ENCODE data around the gene CSPG4. TPM values are rescaled to one million over a fixed set of nuclear protein-coding genes. Genes with fewer than 3 reads are reported as not detected.

The CSPG4 gene
- total RNA-seq, 5 donors from 2014 or later (not counting 1 experiment from before 2014, with no cell fraction given), result 0.06 to 0.07 (median 0.06) TPM; not detected in 2

GRCh38 chr15:75659141-75659771 lies 53.4 kb downstream of the CSPG4 start:
- Histone ChIP-seq H3K27me3 (replicated peaks in 1 of 2; ENCODE audit: control insufficient read depth in 2 of 2, extremely low read depth in 1 of 2, insufficient read depth in 2 of 2, low read length in 1 of 2) (no peaks in the 10 kb centered on the region), H3K4me3 (ENCODE audit: control insufficient read depth in 1 of 2, extremely low read depth in 1 of 2, low read length in 1 of 2) (no peak overlapping the region), H3K27ac (ENCODE audit: low read length) (no peak overlapping the region), H3K9me3 (no peaks in the 10 kb centered on the region), H3K36me3 (ENCODE audit: control insufficient read depth in 2 of 2, extremely low read depth in 1 of 2, insufficient read depth in 1 of 2, low read length in 1 of 2) (no peaks in the 10 kb centered on the region), H3K4me1 (ENCODE audit: control insufficient read depth in 1 of 2, extremely low read depth in 1 of 2, insufficient read depth in 2 of 2, low read length in 2 of 2) (no peaks in the 10 kb centered on the region)
- Mint-ChIP-seq H3K4me1 (no peaks in the 10 kb centered on the region), H3K27ac (no peak overlapping the region), H3K27me3 (no peaks in the 10 kb centered on the region), H3K36me3 (no peaks in the 10 kb centered on the region), H3K4me3 (no peak overlapping the region), H3K9me3 (no peaks in the 10 kb centered on the region)
- POLR2A ChIA-PET, result no interaction called here
- DNase-seq (no peak), ATAC-seq (replicated peaks in 1 of 4) (no peak)
- CTCF ChIA-PET, result interaction anchor here in 1 of 2 donors (0.6 kb wide), 1 partner anchor 1731 kb away, joined by 10 read pairs; no protein-coding TSS in a partner anchor
- WGBS (ENCODE audit: insufficient coverage), result 88% methylated on average over 8 of the region's 9 CpGs

DNA sequence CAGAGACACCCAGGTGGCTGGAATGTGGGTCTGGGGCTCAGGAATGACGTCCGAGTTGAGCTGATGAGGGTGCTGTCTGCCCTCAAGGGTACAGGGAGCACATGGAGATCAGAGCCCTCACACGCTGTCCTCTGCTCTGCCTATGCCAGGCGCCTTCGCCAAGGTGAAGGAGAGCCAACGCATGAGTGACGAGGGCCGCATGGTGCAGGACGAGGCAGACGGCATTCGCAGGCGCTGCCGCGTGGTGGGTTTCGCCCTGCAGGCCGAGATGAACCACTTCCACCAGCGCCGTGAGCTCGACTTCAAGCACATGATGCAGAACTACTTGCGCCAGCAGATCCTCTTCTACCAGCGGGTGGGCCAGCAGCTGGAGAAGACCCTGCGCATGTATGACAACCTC lies 55.8 kb downstream of the CSPG4 start:
- H3K27ac ChIP-seq (ENCODE audit: low read length), result no peak overlapping the region
- Mint-ChIP-seq H3K36me3 (no peaks in the 10 kb centered on the region), H3K9me3 (no peaks in the 10 kb centered on the region), H3K4me1 (peaks cover 4 to 8% (median 6%) of the 10 kb centered on the region in 3 donors), H3K27ac (no peak overlapping the region), H3K27me3 (no peaks in the 10 kb centered on the region), H3K4me3 (no peak overlapping the region)
- DNase-seq, result no peak
- 99% methylated on average over 15 of the region's 22 CpGs for WGBS (ENCODE audit: insufficient coverage)
- no peaks in the 10 kb centered on the region for H3K9me3 ChIP-seq
- peaks cover 0 to 8% of the 10 kb centered on the region in 2 experiments for H3K4me1 ChIP-seq (ENCODE audit: control insufficient read depth in 1 of 2, extremely low read depth in 1 of 2, insufficient read depth in 2 of 2, low read length in 2 of 2)
- CTCF ChIA-PET, result no interaction called here
- ATAC-seq (replicated peaks in 1 of 4), result no peak
- H3K36me3 ChIP-seq (ENCODE audit: control insufficient read depth in 2 of 2, extremely low read depth in 1 of 2, insufficient read depth in 1 of 2, low read length in 1 of 2), result no peaks in the 10 kb centered on the region
- POLR2A ChIA-PET, result no interaction called here
- no peak overlapping the region for H3K4me3 ChIP-seq (ENCODE audit: control insufficient read depth in 1 of 2, extremely low read depth in 1 of 2, low read length in 1 of 2)
- H3K27me3 ChIP-seq (replicated peaks in 1 of 2; ENCODE audit: control insufficient read depth in 2 of 2, extremely low read depth in 1 of 2, insufficient read depth in 2 of 2, low read length in 1 of 2), result no peaks in the 10 kb centered on the region

- Histone ChIP-seq H3K36me3 (ENCODE audit: control insufficient read depth in 2 of 2, extremely low read depth in 1 of 2, insufficient read depth in 1 of 2, low read length in 1 of 2) (no peaks in the 10 kb centered on the region), H3K4me1 (ENCODE audit: control insufficient read depth in 1 of 2, extremely low read depth in 1 of 2, insufficient read depth in 2 of 2, low read length in 2 of 2) (peaks cover 0 to 12% of the 10 kb centered on the region in 2 experiments), H3K9me3 (no peaks in the 10 kb centered on the region), H3K27ac (ENCODE audit: low read length) (no peak overlapping the region), H3K27me3 (replicated peaks in 1 of 2; ENCODE audit: control insufficient read depth in 2 of 2, extremely low read depth in 1 of 2, insufficient read depth in 2 of 2, low read length in 1 of 2) (no peaks in the 10 kb centered on the region), H3K4me3 (ENCODE audit: control insufficient read depth in 1 of 2, extremely low read depth in 1 of 2, low read length in 1 of 2) (no peak overlapping the region)
- ATAC-seq (replicated peaks in 1 of 4) (no peak), DNase-seq (no peak)
- CTCF ChIA-PET, result no interaction called here
- H3K27ac Mint-ChIP-seq, result no peak overlapping the region
- POLR2A ChIA-PET, result no interaction called here
- H3K9me3 Mint-ChIP-seq, result no peaks in the 10 kb centered on the region
- H3K36me3 Mint-ChIP-seq, result no peaks in the 10 kb centered on the region
- 96% methylated on average over 5 of the region's 5 CpGs for WGBS (ENCODE audit: insufficient coverage)
- no peak overlapping the region for H3K4me3 Mint-ChIP-seq
- H3K4me1 Mint-ChIP-seq, result peaks cover 9 to 13% (median 10%) of the 10 kb centered on the region in 3 donors
- no peaks in the 10 kb centered on the region for H3K27me3 Mint-ChIP-seq
Observed at GRCh38 chr15:75656331-75656730, 56.3 kb downstream of the CSPG4 start.

DNA sequence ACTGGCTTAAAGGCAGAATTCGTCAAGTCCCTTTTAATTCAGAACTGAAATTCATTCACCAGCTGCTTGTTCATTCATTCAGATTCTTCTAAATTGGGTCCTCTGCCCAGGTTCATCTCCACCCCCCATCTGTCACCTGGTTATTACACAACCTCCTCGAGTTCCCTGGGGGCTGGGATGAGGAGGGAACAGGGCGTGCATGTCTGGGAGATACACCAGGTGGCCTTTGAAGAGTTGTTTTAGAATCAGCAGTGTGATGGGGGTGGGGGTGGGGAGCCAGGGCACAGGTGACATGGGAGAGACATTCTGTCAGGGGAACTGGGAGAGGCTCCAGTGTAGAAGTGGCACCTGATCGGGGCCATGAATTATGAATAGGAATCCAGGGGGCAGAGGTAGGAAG lies 56.7 kb downstream of the CSPG4 start:
- DNase-seq (no peak), ATAC-seq (replicated peaks in 1 of 4) (no peak)
- Histone ChIP-seq H3K4me3 (ENCODE audit: control insufficient read depth in 1 of 2, extremely low read depth in 1 of 2, low read length in 1 of 2) (no peak overlapping the region), H3K9me3 (no peaks in the 10 kb centered on the region), H3K36me3 (ENCODE audit: control insufficient read depth in 2 of 2, extremely low read depth in 1 of 2, insufficient read depth in 1 of 2, low read length in 1 of 2) (no peaks in the 10 kb centered on the region), H3K27ac (ENCODE audit: low read length) (no peak overlapping the region), H3K4me1 (ENCODE audit: control insufficient read depth in 1 of 2, extremely low read depth in 1 of 2, insufficient read depth in 2 of 2, low read length in 2 of 2) (peaks cover 0 to 15% of the 10 kb centered on the region in 2 experiments), H3K27me3 (replicated peaks in 1 of 2; ENCODE audit: control insufficient read depth in 2 of 2, extremely low read depth in 1 of 2, insufficient read depth in 2 of 2, low read length in 1 of 2) (no peaks in the 10 kb centered on the region)
- H3K36me3 Mint-ChIP-seq, result no peaks in the 10 kb centered on the region
- H3K27me3 Mint-ChIP-seq, result no peaks in the 10 kb centered on the region
- peaks cover 13 to 17% (median 14%) of the 10 kb centered on the region in 3 donors for H3K4me1 Mint-ChIP-seq
- whole genome bisulfite sequencing (ENCODE audit: insufficient coverage), result 78% methylated on average over 3 of the region's 4 CpGs
- no peak overlapping the region for H3K4me3 Mint-ChIP-seq
- ChIA-PET POLR2A (interaction anchor here in 1 of 2 donors (0.6 kb wide), 1 partner anchor 561 kb away, joined by 3 read pairs; no protein-coding TSS in a partner anchor), CTCF (no interaction called here)
- no peaks in the 10 kb centered on the region for H3K9me3 Mint-ChIP-seq
- H3K27ac Mint-ChIP-seq, result no peak overlapping the region

DNA sequence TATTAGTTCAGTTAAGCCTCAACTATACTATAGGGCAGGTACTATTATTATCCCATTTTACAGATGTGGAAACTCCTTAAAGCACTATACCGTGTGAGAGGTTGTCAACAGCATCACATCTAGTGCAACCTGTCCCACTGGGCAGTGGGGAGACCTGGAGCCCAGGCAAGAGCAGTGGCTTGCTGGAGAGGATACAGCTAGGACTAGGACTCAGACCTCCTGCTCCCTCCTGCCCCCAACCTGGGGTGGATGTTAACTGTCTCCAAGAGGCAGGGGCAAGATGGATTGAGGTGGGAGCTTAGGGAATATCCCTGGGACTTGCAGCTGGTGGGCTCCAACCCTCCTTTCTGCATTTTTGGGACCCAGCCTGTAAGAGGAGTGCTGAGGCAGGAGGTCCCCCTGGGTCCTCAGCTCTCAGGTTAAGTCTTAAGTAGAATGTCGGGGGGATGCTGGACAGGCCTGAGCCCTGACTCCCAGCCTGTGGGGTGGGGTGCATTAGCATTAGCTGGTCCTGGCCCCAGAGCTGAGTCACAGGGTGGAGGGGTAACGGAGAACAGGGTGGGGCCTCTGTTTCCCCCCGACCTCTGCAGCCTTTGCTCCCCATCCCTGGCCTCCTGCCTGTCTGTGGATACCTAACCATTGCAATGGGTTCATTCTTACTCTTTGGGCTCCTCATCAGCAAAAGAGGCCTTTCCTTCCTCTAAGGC lies 58.3 kb downstream of the CSPG4 start:
- Mint-ChIP-seq H3K4me1 (peaks cover 21 to 30% (median 25%) of the 10 kb centered on the region in 3 donors), H3K36me3 (no peaks in the 10 kb centered on the region), H3K27ac (no peak overlapping the region), H3K27me3 (no peaks in the 10 kb centered on the region), H3K9me3 (no peaks in the 10 kb centered on the region), H3K4me3 (no peak overlapping the region)
- WGBS (ENCODE audit: insufficient coverage), result 100% methylated on average over 2 of the region's 4 CpGs
- Histone ChIP-seq H3K4me3 (ENCODE audit: control insufficient read depth in 1 of 2, extremely low read depth in 1 of 2, low read length in 1 of 2) (no peak overlapping the region), H3K4me1 (ENCODE audit: control insufficient read depth in 1 of 2, extremely low read depth in 1 of 2, insufficient read depth in 2 of 2, low read length in 2 of 2) (peaks cover 0 to 15% of the 10 kb centered on the region in 2 experiments), H3K27me3 (replicated peaks in 1 of 2; ENCODE audit: control insufficient read depth in 2 of 2, extremely low read depth in 1 of 2, insufficient read depth in 2 of 2, low read length in 1 of 2) (no peaks in the 10 kb centered on the region), H3K9me3 (no peaks in the 10 kb centered on the region), H3K36me3 (ENCODE audit: control insufficient read depth in 2 of 2, extremely low read depth in 1 of 2, insufficient read depth in 1 of 2, low read length in 1 of 2) (no peaks in the 10 kb centered on the region), H3K27ac (ENCODE audit: low read length) (no peak overlapping the region)
- CTCF ChIA-PET, result interaction anchor here (0.6 kb wide), 2 partner anchors 77 to 736 kb away, joined by 3 read pairs; no protein-coding TSS in a partner anchor
- POLR2A ChIA-PET, result no interaction called here
- ATAC-seq (replicated peaks in 1 of 4) (no peak), DNase-seq (no peak)

GRCh38 chr15:75653347-75653913 lies 59.2 kb downstream of the CSPG4 start:
- ChIA-PET POLR2A (interaction anchor here in 1 of 2 donors (0.6 kb wide), 1 partner anchor 38 kb away, joined by 4 read pairs; no protein-coding TSS in a partner anchor), CTCF (interaction anchor here (0.5 to 1.1 kb wide), 2 partner anchors 884 to 1197 kb away, joined by 3 to 4 read pairs; no protein-coding TSS in a partner anchor)
- no peaks in the 10 kb centered on the region for H3K27me3 Mint-ChIP-seq
- H3K4me1 Mint-ChIP-seq, result peaks cover 21 to 33% (median 25%) of the 10 kb centered on the region in 3 donors
- DNase-seq, result no peak
- WGBS (ENCODE audit: insufficient coverage), result 91% methylated on average over 13 of the region's 16 CpGs
- no peaks in the 10 kb centered on the region for H3K36me3 ChIP-seq (ENCODE audit: control insufficient read depth in 2 of 2, extremely low read depth in 1 of 2, insufficient read depth in 1 of 2, low read length in 1 of 2)
- no peaks in the 10 kb centered on the region for H3K9me3 Mint-ChIP-seq
- no peaks in the 10 kb centered on the region for H3K9me3 ChIP-seq
- H3K27ac Mint-ChIP-seq, result no peak overlapping the region
- peaks cover 0 to 18% of the 10 kb centered on the region in 2 experiments for H3K4me1 ChIP-seq (ENCODE audit: control insufficient read depth in 1 of 2, extremely low read depth in 1 of 2, insufficient read depth in 2 of 2, low read length in 2 of 2)
- H3K4me3 Mint-ChIP-seq, result no peak overlapping the region
- no peak overlapping the region for H3K4me3 ChIP-seq (ENCODE audit: control insufficient read depth in 1 of 2, extremely low read depth in 1 of 2, low read length in 1 of 2)
- ATAC-seq (replicated peaks in 1 of 4), result no peak
- H3K36me3 Mint-ChIP-seq, result no peaks in the 10 kb centered on the region
- H3K27me3 ChIP-seq (replicated peaks in 1 of 2; ENCODE audit: control insufficient read depth in 2 of 2, extremely low read depth in 1 of 2, insufficient read depth in 2 of 2, low read length in 1 of 2), result no peaks in the 10 kb centered on the region
- H3K27ac ChIP-seq (ENCODE audit: low read length), result no peak overlapping the region

Measured in T-cell (primary cell).